Astrocyte (in vitro differentiated cells and primary cell): ENCODE measurements around the gene GPM6B.

ENCODE experiments used
- EZH2 ChIP-seq: IDR thresholded peaks from 2 replicates; pipeline ENCODE4 v1.6.1; 2012; ENCODE audit warnings: mild to moderate bottlenecking, low read length, inconsistent platforms; ENCODE audit not compliant: insufficient read depth
- TF ChIP-seq, protein P1 (sequence below): IDR thresholded peaks from 2 replicates; pipeline ENCODE4 v1.5.1; 2011; ENCODE audit warnings: low read depth, mild to moderate bottlenecking, inconsistent platforms, low read length, moderate library complexity; ENCODE audit not compliant: insufficient read depth

DNA sequence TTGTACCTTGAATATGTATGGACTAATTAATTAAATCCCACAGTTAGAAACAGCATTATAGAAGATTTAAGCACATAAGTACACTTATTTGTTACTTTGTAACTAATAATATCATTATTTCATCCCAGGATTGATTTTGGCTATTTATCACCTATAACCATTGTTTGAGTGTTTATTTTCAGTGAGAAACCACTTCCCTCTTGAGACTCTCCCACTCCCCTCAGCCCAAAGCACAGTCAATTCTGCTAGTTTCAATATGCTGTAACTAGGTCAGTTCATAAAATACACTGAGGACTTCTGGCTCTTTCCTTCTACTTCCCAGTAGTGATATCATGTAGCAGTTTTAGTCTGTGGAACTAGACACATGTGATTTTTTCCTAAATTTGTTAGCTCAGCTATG lies 66.1 kb downstream of the GPM6B start:
- TF ChIP-seq, protein P1, sequence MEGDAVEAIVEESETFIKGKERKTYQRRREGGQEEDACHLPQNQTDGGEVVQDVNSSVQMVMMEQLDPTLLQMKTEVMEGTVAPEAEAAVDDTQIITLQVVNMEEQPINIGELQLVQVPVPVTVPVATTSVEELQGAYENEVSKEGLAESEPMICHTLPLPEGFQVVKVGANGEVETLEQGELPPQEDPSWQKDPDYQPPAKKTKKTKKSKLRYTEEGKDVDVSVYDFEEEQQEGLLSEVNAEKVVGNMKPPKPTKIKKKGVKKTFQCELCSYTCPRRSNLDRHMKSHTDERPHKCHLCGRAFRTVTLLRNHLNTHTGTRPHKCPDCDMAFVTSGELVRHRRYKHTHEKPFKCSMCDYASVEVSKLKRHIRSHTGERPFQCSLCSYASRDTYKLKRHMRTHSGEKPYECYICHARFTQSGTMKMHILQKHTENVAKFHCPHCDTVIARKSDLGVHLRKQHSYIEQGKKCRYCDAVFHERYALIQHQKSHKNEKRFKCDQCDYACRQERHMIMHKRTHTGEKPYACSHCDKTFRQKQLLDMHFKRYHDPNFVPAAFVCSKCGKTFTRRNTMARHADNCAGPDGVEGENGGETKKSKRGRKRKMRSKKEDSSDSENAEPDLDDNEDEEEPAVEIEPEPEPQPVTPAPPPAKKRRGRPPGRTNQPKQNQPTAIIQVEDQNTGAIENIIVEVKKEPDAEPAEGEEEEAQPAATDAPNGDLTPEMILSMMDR = no peak
- TF ChIP-seq EZH2 = no peak
